Astrocyte (in vitro differentiated cells and primary cell): Measurements from ENCODE around the gene COMMD1.

Experiments
- CTCF ChIP-seq: IDR thresholded peaks from 2 replicates; pipeline ENCODE4 v1.5.1; 2011; ENCODE audit warnings: low read depth, mild to moderate bottlenecking, inconsistent platforms, low read length, moderate library complexity; ENCODE audit not compliant: insufficient read depth
- EZH2 ChIP-seq: IDR thresholded peaks from 2 replicates; pipeline ENCODE4 v1.6.1; 2012; ENCODE audit warnings: mild to moderate bottlenecking, low read length, inconsistent platforms; ENCODE audit not compliant: insufficient read depth

- TF ChIP-seq CTCF (no peak), EZH2 (no peak)
Measured at GRCh38 chr2:62030902-62031301, 125.4 kb downstream of the COMMD1 start.
